Inferior parietal cortex (tissue), 1 donor: ENCODE results near the gene PHACTR4.
"Not testable (repeated sequence)": the region's sequence is repeated elsewhere in the genome, so short reads cannot be mapped to it uniquely, and the experiment has no call there.

Experiments used
- DNase-seq: peaks from one replicate; pipeline ENCODE4 v3.0.0-alpha.2; 2016; ENCODE audit errors: extremely low spot score

PHACTR4 gene

GRCh38 chr1:28503117-28503516, 133.6 kb downstream of the PHACTR4 start:
- DNase-seq: no peak

DNA sequence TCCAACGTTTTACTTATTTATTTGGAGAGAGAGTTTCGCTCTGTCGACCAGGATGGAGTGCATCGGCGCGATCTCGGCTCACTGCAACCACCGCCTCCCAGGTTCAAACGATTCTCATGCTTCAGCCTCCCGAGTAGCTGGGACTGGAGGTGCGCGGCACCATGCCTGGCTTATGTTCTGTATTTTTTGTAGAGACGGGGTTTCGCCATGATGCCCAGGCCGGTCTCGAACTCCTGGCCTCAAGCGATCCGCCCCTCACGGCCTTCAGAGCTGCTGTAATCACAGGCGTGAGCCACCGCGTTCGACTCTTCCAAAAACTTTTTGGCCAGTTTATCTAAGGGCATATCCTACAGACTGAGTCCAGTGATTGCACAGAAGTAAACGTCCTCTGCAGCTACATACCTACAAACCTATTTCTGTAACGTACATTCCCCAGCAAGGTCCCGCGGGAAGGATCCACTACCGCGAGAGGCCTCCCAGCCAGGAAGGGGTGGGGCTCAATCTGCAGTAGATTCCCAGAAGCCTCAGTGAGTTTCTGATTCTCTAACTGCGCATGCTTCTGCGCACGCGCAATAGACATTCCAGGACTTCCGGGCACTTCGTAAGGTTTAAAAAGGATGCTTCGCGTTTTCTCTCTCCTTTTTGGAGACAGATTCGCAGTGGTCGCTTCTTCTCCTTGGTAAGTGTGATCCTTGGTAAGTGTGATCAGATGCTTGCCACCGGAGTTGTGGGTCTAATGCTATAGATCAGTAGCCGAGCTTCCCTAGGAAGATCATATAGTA, 136.1 kb downstream of the PHACTR4 start, which contains the start of gene RCC1:
RCC1 (plus strand) TSS at position 638 of the 782 bp plus-strand sequence. CDS start 23,824 bp downstream, outside the sequence.
- DNase-seq: peak; percentile 100

- DNase-seq: no peak
Observed at GRCh38 chr1:28506907-28507246, 137.3 kb downstream of the PHACTR4 start.

- no peak for DNase-seq
Observed at GRCh38 chr1:28507247-28507645, 137.7 kb downstream of the PHACTR4 start.

GRCh38 chr1:28507646-28508434, 138.3 kb downstream of the PHACTR4 start:
- no peak for DNase-seq

- no peak for DNase-seq
Observed at GRCh38 chr1:28508435-28508754, 138.9 kb downstream of the PHACTR4 start.

DNA sequence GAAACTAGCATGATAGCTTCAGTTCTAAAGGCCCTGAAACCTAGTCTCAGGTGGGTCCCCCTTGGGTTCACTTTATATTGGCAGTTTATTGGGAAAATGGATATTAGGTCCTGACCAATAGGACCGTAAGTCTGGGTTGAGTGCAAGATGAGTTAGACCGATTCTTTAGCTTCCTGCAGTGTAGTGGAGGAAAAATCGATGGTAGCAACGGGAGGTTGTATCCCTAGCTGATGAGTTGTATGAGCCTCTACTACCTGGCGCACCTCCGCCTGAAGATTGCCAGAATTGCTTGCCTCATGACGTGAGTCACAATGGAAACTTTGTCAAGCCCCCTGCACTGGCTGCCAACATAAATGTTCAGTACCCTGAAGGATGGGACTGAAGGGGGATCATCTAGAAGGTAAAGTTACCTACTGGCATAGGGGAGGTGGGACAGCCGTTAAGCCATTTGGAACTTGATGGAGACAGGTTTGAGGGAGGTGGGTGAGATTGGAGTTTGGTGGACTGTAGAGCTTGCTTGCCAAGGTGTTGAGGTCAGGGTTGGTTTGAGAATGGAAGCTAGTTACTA, 140.2 kb downstream of the PHACTR4 start:
- DNase-seq: no peak

DNA sequence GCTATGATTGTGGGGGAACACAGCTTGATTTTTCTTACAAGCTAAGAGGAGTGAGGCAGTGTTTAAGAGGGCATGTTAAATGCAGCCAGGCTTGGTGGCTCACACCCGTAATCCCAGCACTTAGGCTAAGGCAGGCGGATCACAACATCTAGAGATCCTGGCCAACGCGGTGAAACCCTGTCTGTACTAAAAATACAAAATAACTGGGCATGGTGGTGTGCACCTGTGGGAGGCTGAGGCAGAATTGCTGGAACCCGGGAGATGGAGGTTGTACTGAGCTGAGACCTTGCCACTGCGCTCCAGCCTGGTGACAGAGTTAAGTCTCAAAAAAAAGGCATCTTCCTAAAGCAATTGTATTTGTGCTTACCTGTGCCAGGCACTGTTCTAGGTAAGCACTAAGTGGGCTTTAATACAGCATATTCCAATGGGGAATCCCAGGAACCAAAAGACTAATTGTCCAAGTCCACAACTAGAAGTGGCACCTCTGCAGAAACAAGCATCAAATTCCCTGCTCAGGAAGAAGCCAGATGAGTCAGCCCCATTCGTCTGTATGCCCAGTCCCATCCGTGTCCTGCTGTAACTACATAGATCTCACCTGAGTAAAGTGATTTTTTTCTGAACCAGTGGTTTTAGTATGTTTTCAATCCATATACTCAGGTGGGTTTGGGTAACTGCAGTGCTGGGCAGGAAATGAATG, 140.9 kb downstream of the PHACTR4 start:
- DNase-seq: no peak

DNA sequence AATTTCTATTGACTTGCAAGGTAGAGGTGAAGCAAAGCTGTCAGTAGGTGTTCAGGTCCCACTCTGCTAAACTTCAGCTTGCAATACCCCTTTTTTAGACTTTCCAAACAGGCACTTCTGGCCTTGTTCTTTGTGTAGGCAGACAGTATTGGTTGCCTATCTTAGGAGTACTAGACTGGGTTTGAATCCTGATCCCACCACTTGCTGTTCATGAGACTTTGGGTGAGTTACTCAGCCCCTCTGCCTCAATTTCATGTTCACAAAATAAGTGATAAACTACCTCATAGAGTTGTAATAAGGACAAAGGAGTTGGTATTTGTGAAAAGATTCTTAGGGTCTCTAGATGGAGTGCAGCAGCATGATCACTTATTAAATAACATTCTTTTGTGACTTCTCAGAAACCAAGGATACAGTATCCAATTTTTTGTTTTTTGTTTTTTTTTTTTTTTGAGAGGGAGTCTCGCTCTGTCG, 141.5 kb downstream of the PHACTR4 start:
- no peak for DNase-seq

GRCh38 chr1:28512058-28512611, 142.6 kb downstream of the PHACTR4 start:
- no peak for DNase-seq

GRCh38 chr1:28514445-28514933, 144.9 kb downstream of the PHACTR4 start:
- not testable (repeated sequence) for DNase-seq

- no peak for DNase-seq
Observed at GRCh38 chr1:28516518-28516956, 147.0 kb downstream of the PHACTR4 start.

DNA sequence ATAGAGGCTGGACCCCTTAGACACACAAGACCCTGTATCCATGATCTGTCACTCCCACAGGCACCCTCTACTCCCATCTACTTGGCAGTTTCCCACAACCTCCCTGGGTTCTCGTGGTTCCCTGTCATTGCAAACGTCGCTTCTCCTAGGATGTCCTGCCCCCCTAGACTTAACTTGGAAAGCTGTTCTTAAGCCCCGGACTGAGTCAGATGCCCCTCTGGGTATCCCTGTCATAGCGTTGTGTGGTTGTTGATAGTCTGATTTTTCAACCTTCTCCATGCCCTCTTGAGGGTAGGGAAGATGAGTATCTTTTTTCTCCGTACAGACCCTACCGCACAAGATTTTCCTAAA, 148.1 kb downstream of the PHACTR4 start:
- DNase-seq: no peak

- peak; percentile 89 for DNase-seq
Observed at GRCh38 chr1:28518000-28518744, 148.6 kb downstream of the PHACTR4 start.

DNA sequence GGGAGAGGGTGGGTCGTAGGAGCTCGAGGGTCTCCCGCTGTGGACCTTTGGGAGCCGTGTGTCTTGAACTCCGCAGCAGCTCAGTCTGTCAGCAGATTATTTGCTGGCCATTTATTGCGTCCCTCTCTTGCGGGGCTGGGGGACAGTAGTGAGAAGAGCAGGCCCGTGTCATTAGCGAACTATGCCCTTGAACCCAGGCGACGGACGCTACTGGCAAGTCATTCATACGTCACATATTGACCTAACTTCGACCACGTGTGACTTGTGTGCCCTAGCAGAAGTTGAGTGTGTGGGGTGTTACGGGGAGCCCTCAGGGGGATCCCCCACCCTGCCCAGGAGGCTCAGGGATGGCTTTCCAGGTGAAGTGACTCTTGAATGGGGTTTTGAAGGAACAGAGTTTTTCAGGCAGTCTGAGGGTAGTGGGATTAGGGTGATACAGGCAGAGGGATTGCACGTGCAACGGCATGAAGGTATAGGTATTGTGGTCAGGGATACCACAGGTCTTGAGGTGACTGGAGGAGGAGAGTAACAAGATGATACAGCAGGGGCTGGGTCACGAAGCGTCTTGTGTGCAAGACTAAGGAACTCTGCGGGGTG, 149.3 kb downstream of the PHACTR4 start:
- no peak for DNase-seq

- no peak for DNase-seq
Observed at GRCh38 chr1:28519946-28520725, 150.6 kb downstream of the PHACTR4 start.

- DNase-seq: not testable (repeated sequence)
Observed at GRCh38 chr1:28520796-28521195, 151.3 kb downstream of the PHACTR4 start.

DNA sequence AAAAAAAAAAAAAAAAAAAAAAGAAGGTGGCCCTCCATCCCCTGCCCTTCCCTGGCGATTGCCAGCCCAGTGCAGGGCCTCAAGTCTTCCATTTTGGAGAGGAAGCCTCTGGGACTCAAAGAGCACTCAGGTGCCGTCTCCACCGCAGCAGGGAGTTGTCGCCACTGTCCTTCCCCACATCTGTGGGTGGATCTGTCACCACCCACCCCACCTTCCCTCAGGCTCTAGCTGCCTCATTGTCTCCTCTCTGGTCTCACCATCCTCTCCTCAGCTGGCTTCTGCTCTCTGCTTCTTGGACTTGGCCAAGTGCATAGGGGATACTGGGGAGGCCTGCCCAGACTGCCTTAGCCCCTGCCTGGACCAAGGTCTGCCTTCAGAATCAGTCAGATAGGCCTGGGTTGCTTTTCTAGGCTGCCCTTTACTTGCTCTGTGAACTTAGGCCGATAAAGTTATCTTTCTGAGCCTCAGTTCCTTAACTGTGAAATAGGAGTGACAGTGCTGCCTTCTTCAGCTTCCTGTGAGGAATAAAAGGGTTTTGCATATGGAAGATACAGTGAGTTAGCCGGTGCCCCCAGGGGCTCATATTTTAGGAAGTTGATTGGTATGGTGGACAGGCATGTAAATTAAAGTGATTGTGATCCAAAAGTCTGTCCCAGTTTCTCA, 152.1 kb downstream of the PHACTR4 start:
- DNase-seq: no peak

DNA sequence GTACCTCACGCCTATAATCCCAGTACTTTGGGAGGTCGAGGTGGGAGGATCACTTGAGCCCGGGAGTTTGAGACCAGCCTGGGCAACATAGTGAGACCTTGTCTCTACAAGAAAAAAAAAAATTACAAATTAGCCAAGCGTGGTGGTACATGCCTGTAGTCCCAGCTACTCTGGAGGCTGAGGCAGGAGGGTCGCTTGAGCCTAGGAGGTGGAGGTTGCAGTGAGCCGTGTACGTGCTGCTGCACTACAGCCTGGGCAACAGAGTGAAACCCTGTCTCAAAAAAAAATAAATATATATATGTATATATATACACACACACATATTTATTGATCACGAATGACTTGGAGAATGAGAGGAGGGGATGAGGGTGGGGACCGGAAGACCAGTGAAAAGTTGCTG, 153.0 kb downstream of the PHACTR4 start:
- DNase-seq: not testable (repeated sequence)
